RWPE2 (cell line): ENCODE measurements around the gene SNX9.
"Not testable (repeated sequence)": the region's sequence is repeated elsewhere in the genome, so short reads cannot be mapped to it uniquely, and the experiment has no call there.

ENCODE experiments used
- ATAC-seq: fragments of 200-7000 bp; cut with Tn5 transposase; 3 replicates; pipeline ENCODE4 v1.9.1; 2021; ENCODE audit warnings: low read depth
- DNase-seq: peaks from one replicate; pipeline ENCODE4 v3.0.0-alpha.2; 2020; ENCODE audit warnings: low spot score
- H3K27ac ChIP-seq: fragments of 450-650 bp; 2 replicates; pipeline ENCODE4 v1.5.1; 2017; ENCODE audit warnings: mild to moderate bottlenecking; ENCODE audit not compliant: poor library complexity, severe bottlenecking
- H3K27me3 ChIP-seq: fragments of 250-450 bp; sonication (Bioruptor Pico); 2 replicates; pipeline ENCODE4 v1.5.1; 2021; ENCODE audit warnings: mild to moderate bottlenecking, moderate library complexity; ENCODE audit not compliant: insufficient read depth, poor library complexity, severe bottlenecking
- H3K36me3 ChIP-seq: fragments of 250-450 bp; sonication (Bioruptor Pico); 2 replicates; pipeline ENCODE4 v1.5.1; 2020; ENCODE audit warnings: low read depth, mild to moderate bottlenecking, moderate library complexity
- H3K4me1 ChIP-seq: fragments of 250-450 bp; sonication (Bioruptor Pico); 2 replicates; pipeline ENCODE4 v1.5.1; 2021; ENCODE audit warnings: mild to moderate bottlenecking, moderate library complexity; ENCODE audit not compliant: insufficient read depth, poor library complexity, severe bottlenecking
- H3K4me3 ChIP-seq: fragments of 250-450 bp; sonication (Bioruptor Pico); 2 replicates; pipeline ENCODE4 v1.5.1; 2021; ENCODE audit warnings: mild to moderate bottlenecking, moderate library complexity; ENCODE audit not compliant: severe bottlenecking
- H3K9me3 ChIP-seq: fragments of 250-450 bp; sonication (Bioruptor Pico); 2 replicates; pipeline ENCODE4 v1.5.1; 2021; ENCODE audit warnings: mild to moderate bottlenecking, moderate library complexity; ENCODE audit not compliant: severe bottlenecking
- CTCF ChIP-seq: fragments of 450-650 bp; IDR thresholded peaks from one replicate; pipeline ENCODE4 v1.5.1; 2017; ENCODE audit warnings: mild to moderate bottlenecking, moderate library complexity; ENCODE audit not compliant: poor library complexity, severe bottlenecking

The SNX9 gene

GRCh38 chr6:157842212-157842611 is 19.2 kb downstream of the SNX9 start:
- no peak overlapping the region for H3K4me3 ChIP-seq
- H3K27me3 ChIP-seq, result no peaks in the 10 kb centered on the region
- H3K36me3 ChIP-seq, result peaks cover 5% of the 10 kb centered on the region
- ATAC-seq (no peak), DNase-seq (no peak)
- no peaks in the 10 kb centered on the region for H3K9me3 ChIP-seq
- H3K27ac ChIP-seq, result peak overlapping the region; percentile 76
- H3K4me1 ChIP-seq, result peaks cover 76% of the 10 kb centered on the region
- no peak for TF ChIP-seq CTCF

GRCh38 chr6:157844196-157844595 is 21.1 kb downstream of the SNX9 start:
- DNase-seq, H3K36me3 ChIP-seq, ATAC-seq, H3K27me3 ChIP-seq, H3K4me3 ChIP-seq, H3K9me3 ChIP-seq: not testable (repeated sequence)
- H3K27ac ChIP-seq, result peak overlapping the region; percentile 31
- H3K4me1 ChIP-seq, result peaks cover 56% of the 10 kb centered on the region

GRCh38 chr6:157845493-157846259 is 22.6 kb downstream of the SNX9 start:
- peaks cover 3% of the 10 kb centered on the region; the same call in 1 of the 2 replicates for H3K36me3 ChIP-seq
- H3K4me3 ChIP-seq, result no peak overlapping the region
- TF ChIP-seq CTCF, result no peak
- ATAC-seq (peak; percentile 46; the same call in 1 of the 3 replicates), DNase-seq (no peak)
- no peaks in the 10 kb centered on the region for H3K9me3 ChIP-seq
- peaks cover 43% of the 10 kb centered on the region for H3K4me1 ChIP-seq
- H3K27me3 ChIP-seq, result no peaks in the 10 kb centered on the region
- H3K27ac ChIP-seq, result peak overlapping the region; percentile 31

- no peak for DNase-seq
- no peaks in the 10 kb centered on the region for H3K9me3 ChIP-seq
- no peak overlapping the region for H3K27ac ChIP-seq
- no peak for ATAC-seq
- 0 out of 2 replicates have a peak, but pooled peaks cover 3% of the 10 kb centered on the region for H3K36me3 ChIP-seq
- peaks cover 29% of the 10 kb centered on the region for H3K4me1 ChIP-seq
- TF ChIP-seq CTCF, result no peak
- H3K27me3 ChIP-seq, result no peaks in the 10 kb centered on the region
- H3K4me3 ChIP-seq, result no peak overlapping the region
Observed at GRCh38 chr6:157847846-157848245, 24.8 kb downstream of the SNX9 start.

GRCh38 chr6:157848693-157849092 is 25.6 kb downstream of the SNX9 start:
- Histone ChIP-seq H3K36me3 (0 out of 2 replicates have a peak, but pooled peaks cover 3% of the 10 kb centered on the region), H3K4me1 (peaks cover 24% of the 10 kb centered on the region), H3K27ac (no peak overlapping the region), H3K9me3 (peaks cover 3% of the 10 kb centered on the region), H3K27me3 (no peaks in the 10 kb centered on the region), H3K4me3 (no peak overlapping the region)
- no peak for ATAC-seq
- TF ChIP-seq CTCF, result no peak
- DNase-seq, result no peak
